HG03439 (cell line): Measurements from ENCODE around the gene CPED1.
A peak's percentile ranks its signal among the peaks of the same experiment; 100 is the strongest.
"Not testable (repeated sequence)": the region's sequence is repeated elsewhere in the genome, so short reads cannot be mapped to it uniquely, and the experiment has no call there.

Source experiments
- ATAC-seq: cut with Tn5 transposase; IDR thresholded peaks from one replicate; pipeline ENCODE4 v1.9.1; 2021; ENCODE audit warnings: mild to moderate bottlenecking, moderate library complexity; ENCODE audit not compliant: unreplicated experiment

CPED1 gene

DNA sequence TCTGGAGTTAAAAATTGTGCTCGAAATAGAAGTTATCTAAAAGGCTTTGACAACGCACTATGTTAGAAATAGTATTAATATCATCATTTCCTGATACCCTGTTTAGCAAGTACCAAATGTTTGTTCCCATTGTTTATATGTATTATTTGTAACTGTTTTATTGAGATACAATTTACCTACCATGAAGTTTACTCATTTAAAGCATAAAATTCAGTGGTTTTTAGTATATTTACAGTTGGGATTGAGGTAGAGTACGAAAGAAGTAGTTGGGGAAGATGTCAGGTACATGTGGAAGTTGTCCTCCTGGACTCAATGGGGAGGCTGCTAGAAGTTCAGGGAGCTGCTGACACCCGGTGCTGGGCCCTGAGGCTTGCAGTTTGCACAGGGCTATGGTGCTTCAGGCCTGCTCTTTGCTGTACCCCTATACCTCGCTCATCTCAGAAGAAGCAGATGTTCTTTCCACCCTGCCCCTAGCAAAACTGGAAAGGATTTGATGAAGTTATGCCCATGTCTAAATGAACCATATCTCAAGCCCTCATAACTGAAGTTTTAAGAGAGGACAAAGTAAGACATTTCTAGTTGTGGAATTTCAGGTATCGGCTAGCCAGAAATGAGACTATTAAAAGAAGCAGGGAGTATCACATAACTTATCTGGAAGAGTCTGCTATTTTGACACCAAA, 315.1 kb downstream of the CPED1 start:
- ATAC-seq: no peak

DNA sequence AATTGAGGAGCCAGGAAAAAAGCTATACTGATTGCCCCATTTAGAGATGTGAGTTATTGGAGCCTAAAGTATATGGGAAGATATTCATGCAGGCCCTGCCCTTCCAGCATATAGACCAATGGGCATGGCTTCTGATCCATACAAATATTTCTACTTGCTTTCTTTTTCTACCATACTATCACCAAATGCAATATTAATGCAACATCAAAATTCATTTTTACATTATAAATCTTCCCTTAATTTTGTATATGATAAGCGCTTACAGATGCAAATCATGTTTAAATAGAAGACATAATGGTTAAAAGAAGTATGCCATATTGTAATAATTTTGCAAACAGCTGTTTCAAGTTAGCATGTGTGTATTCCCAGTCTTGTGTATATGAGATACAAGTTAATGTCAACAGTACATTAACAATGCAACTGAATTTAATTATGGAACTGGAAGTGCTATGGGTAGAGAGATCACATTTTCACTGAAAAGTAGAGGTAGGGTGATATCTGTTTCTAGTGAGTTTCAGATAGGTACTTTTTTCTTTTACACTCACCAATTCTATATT, 315.7 kb downstream of the CPED1 start:
- ATAC-seq: no peak

DNA sequence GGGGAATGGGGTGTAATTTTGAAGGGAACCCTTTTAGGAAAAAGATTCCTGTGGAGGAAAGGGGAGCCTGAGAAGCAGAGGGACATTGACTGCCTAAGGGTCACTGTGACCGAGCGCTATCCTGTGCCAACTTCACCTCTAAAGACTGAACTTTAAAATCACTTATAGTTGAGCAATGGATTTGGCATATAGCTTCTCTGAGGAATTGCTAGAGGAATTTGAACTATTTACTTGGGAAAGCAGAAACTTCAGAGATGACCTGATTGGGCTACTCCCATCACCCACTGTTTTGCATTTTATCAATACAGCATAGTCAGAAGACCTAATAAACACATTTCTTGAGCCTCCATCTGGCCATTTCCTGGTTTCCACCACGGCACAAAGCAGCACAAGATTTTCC, 316.6 kb downstream of the CPED1 start:
- ATAC-seq: no peak

DNA sequence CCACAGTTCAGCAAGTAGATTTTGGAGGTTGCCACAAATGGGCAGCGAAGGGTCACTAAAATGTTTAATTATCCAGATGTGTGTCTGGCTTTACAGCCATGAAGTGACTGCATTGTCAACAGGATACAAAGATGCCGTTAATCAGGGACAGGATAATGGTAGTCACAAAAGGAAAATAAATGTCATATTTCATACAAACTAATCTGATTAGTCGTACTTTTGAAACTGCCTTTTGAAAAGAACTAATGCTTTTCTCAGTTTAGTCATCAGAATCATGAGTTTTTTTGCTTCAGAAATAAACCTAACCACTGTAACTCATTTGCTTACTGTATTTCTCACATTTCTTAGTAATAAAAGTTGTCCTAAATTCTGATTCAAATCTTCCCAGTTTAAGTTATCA, 318.1 kb downstream of the CPED1 start:
- peak; percentile 39 for ATAC-seq

DNA sequence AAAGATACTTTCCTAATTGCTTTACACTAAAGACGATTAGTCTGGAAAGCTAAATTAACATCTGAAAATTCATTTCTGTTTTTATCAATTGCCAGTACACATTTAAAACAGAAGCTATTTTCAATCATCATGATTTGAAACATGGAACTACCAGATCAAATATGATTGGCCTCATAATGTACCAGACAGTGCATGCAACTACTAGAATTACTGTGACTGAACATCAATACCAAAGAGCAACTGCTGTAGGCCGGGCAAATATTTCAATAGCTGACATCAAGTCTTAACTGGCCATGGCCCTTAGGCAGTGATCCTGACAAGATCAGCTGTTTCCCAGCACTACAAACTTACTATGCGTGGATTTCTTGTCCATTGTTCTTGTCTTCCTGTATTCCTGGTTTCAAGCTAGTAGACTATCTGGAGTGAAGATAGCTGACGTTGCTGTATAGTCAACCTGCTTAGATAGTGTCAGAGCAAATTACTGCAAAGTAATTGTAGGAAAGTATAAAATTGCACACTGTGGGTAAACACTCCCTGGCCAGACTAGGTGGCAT, 318.6 kb downstream of the CPED1 start:
- ATAC-seq: no peak

DNA sequence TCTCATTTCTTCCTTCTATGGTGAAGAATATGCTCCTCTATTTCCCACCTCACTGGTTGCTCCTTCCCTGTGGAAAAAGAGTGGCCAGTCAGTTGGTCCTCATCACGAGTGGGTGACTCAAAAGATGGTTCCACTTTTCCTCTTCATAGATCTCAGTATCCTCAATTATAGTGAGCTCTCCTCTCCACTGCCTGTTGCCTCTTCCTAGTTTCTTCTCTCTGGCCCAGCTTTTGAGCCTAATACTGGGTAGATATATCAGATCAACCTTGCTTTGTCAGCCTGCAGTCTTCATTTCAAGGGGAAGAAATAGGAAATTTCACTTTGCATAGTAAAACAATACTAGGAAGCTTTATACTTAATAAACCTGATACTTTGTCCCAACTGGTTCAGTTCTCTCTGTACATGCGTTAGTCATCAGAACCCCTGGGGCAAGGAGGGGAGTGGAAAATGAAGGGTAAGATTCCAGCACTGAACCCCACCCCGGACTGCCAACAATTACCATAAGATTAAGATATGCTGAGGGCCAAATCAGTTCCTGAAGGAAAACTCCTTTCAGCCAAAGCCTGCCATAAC, 324.8 kb downstream of the CPED1 start:
- ATAC-seq: no peak

DNA sequence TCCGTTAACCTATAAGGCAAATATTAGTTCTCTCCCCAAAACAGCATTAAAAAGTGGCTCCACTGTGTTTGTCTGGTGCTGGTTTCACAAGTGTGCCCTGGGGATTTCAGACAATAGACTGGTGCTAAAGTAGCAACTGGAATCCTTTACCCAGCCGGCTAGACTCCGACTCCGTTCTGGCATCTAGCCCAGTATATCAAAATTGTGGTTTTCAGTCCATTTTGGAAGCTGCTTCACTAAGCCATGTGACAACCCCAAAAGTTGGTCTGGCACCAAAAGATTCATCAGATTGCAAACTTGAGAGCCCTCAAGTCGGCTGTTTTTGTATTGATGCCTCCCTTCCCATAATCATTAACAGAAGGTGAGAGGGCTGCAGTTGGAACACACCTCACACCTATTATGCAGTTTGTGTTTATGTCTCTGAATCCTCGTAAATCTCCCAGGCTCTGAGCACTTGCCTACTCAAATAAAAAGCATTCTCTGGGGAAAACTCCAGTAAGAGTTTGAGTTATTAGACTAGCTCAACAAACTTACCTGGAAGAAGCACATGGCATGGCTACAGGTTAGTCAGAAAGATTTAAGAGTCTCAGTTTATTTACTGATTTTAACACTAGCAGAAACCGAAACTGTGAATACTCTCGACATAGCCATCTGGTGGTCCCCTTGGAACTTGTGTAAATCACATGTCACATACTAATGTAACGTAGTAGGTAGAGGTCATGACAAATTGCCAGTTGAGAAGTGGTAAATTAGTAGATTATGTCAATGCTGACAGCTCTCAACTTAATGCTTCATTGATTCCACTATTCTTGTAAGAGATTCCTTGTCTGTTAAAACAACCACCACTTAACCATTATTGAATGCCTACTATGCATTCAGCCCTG, 325.5 kb downstream of the CPED1 start:
- peak; percentile 96 for ATAC-seq

DNA sequence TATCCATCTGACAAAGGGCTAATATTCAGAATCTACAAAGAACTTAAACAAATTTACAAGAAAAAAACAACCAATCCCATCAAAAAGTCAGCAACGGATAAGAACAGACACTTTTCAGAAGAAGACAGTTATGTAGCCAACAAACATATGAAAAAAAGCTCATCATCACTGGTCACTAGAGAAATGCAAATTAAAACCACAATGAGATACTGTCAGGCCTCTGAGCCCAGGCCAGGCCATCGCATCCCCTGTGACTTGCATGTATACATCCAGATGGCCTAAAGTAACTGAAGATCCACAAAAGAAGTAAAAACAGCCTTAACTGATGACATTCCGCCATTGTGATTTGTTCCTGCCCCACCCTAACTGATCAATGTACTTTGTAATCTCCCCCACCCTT, 326.7 kb downstream of the CPED1 start:
- not testable (repeated sequence) for ATAC-seq

DNA sequence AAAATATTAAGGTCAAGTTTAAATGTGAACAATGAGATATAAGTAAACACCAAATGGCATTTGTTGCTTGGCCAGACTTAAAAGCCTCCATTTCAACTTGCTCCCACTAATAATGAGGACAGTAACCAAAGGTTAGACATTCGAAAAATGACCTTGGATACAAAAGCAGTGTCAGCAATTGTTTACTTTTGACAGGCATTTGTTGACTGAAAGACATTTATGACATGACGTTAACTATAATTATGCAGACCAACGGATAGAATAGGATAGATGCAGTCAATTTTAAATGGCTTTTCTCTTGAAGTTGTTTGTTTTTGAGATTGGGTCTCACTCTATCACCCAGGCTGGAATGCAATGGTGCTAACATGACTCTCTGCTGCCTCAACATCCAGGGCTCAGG, 333.9 kb downstream of the CPED1 start:
- ATAC-seq: no peak

DNA sequence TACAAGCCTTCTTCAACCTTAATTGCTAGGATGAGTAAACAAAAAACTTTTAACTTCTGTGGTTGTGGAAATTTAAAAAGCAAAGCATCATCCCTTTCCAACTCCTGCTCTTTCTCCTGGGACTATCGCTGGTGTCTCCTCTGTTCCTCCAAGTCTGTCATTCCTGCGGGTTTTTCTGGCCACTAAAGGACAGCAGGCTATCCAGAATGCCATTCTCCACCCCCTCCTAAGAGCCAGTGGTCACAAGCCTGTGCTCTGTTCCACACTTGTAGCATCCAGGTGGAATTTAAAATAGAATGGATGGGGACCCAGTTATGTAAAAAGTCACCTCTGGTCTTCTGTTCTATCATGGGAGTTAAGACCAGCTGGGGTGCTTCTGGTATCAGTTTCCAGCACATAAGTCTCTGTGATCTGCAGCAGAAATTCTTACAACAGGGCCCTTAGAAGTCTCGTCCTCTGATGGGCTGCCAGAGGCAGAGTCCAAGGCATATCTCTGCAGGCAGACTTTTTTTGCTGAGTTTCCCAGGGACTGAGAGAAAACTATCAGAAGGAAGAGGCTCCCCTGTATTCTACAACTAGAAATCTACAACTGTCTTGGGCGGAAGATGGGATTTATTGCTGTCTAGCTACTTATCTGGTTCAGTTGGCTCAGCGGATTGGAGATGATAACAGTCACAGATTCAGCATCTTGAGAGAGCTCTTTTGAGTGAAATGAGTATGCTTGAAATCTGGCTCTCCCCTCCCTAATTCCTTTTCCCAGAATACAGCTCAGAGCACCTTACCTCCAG, 335.2 kb downstream of the CPED1 start:
- ATAC-seq: no peak

DNA sequence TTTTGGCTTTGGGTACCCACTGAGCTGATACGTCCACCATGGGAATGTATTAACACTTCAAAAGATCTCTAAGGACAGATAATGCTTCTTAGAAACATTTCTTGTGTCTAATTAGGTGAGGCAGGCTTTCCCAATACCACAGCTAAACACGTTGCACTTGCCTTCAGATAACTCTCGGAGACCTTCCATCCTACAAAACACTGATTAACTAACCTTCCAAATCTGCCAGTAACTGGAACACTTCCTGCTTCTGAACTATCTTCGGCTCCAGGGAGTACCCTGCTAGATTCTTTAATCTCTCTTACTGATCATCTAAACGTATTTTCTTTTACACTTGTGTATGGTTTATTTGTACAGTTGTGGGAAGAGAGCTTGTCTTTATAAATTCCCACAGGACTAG, 339.2 kb downstream of the CPED1 start:
- ATAC-seq: no peak

DNA sequence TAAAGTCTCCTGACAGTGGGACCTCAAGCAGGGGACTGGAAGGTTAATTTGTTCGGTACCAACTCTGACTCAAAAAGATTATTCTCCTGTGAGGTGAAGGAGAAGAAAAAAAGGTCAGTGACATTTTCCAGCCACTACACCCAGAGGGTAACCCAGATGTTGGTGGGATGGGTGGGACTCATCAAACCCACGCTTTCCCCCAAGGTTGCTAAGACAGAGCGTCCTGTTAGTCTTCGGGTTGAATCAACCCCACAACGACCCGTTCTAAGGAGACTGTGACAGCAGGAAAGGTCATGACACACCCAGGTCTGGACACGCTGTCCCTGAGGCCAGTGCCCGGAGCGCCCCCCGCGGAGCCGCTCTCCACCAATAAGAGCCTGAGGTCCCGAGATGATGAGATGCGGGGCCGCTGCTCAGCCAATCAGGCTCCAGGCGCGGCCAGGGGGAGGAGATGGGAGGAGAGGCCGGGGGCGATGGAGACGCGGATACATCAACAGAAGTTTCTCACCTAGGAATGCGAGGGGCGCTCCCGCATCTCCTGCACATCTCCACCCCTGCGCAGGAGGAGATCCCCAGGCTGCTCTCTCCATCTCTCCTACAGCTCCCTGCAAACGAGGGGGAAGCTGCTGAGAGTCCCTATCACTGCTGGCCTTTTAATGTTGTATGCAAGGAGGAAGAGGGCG, 340.1 kb downstream of the CPED1 start, which contains the start of gene WNT16:
Gene WNT16 (plus strand): TSS at position 493 of the 683 bp plus-strand sequence. CDS start 293 bp downstream, outside the sequence.
- no peak for ATAC-seq

DNA sequence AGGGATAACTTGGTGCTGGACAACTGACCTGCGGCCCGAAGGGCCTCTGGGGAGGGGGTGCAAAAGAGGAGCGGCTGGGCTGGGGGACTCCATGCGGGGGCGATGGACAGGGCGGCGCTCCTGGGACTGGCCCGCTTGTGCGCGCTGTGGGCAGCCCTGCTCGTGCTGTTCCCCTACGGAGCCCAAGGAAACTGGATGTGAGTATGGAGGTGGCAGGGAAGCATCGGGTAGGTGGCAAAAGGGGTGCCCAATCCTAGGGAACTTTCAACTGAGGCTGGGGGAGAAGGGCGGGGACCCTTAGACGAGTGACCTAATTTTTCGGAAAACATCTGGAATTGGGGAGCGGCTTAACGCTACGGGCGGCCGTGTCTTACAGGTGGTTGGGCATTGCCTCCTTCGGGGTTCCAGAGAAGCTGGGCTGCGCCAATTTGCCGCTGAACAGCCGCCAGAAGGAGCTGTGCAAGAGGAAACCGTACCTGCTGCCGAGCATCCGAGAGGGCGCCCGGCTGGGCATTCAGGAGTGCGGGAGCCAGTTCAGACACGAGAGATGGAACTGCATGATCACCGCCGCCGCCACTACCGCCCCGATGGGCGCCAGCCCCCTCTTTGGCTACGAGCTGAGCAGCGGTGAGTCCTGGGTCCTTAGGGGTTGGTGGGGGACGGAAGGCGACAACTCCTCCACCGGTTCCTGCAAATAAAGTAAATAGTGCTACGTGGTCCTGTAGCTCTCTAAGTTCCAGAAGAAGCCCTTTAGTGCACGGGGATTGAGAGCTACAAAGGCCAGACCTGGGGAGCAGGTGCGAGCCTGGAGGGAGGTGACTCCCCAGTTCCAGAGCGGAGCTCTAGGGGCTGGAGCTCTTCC, 340.9 kb downstream of the CPED1 start:
- peak; percentile 54 for ATAC-seq

DNA sequence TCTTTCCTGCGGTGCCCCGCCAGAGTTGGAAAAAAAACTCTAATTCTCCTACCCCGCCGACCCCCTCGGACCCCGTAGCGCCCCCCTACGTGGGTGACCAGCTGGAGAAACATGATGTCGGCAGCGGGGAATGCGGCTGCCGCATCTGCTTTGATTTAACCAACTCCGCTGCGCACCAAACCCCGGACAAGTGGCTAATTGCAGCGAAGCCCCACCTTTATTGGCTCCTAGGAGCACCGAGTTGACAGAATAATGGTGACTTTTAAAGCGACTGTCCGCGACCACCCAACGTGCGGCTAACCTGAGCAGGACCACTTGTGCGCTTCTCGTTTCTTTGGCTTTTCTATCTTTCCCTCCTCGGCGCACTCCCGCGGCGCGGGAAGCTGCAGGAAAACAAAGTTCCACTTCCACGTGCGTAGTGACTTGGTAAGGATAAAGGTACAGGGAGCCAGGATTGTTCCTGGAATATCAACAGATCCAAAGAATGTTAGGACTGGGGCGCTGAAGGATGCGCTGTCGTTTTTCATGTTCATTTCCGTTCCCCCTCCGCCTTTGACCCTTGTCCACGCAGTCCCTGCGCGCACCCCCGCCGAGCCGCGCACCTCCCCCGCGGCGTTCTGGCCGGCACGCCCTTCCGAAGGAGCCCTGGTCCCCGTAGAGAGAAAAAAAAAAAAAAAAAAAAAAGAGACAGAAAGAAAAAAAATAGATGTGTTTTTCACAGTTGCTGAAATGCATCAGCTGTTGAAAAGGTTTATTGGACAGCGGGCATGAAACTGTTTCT, 341.7 kb downstream of the CPED1 start:
- ATAC-seq: peak; percentile 38

DNA sequence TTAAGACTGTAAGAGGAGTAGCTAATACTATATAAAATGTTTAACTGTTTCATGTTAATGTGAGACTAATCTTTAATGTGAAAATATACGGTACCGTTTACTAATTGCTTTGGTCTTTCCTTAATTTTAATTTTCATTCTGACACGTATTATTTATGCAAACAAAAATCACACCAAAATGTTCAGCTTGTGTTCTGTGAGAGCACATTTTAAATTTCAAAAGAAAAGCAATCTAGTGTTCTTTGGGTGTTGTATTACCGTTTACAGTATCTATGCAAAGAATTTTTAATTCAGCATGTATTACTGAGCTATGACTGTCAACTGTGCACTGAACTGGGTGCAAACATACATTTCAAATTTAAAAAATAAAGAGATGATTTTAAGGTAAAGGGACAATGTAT, 342.5 kb downstream of the CPED1 start:
- no peak for ATAC-seq

DNA sequence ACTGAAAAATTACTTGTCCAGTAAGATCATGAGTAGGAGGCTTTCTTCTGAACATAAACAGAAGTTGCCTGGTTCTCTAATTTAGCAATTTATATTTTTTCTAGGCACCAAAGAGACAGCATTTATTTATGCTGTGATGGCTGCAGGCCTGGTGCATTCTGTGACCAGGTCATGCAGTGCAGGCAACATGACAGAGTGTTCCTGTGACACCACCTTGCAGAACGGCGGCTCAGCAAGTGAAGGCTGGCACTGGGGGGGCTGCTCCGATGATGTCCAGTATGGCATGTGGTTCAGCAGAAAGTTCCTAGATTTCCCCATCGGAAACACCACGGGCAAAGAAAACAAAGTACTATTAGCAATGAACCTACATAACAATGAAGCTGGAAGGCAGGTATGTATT, 343.1 kb downstream of the CPED1 start:
- no peak for ATAC-seq

DNA sequence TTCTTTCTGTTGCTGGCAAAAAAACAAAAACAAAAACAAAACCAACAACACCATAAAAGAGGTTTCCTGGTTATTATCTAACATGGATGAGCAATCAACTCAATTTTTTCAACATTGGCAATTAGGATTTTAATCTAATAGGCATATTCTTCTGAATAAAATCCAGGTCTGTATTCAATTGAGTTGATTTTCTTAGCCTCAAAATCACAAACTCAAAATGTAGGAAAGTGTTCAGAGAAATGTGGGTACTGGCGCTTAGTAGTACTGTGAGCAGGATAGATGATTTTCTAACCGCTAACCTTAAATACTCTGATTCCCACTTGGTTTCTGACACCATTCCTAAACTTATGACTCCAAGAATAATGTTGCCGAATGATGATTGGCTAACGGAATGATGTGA, 345.9 kb downstream of the CPED1 start:
- no peak for ATAC-seq
